Endothelial cell of umbilical vein (primary cell): ENCODE measurements around the gene RABEPK. TPM values are rescaled to one million over a fixed set of nuclear protein-coding genes. Genes with fewer than 3 reads are reported as not detected.

Source experiments
- BruUV-seq: library from RNA; stranded (reverse); fragments of 400-500 nt; replicated peaks from 2 replicates; lab custom pipeline; 2021; lab: Mats Ljungman, UMichigan
- CTCF ChIA-PET: fragments of 300-600, 350-600 bp; sonication (Branson Sonifier 250); formaldehyde crosslinking; loops from one replicate; lab custom pipeline; 2021; ENCODE audit warnings: antibody characterized with exemption, inconsistent platforms; lab: Charles Lee
- POLR2A ChIA-PET: fragments of 300-600, 350-600 bp; sonication (Branson Sonifier 250); formaldehyde crosslinking; loops from one replicate; lab custom pipeline; 2021; ENCODE audit warnings: antibody characterized with exemption, inconsistent platforms; lab: Charles Lee
- DNase-seq: peaks from one replicate; pipeline ENCODE4 v3.0.0-alpha.2; 2011; ENCODE audit warnings: low read depth, low spot score
- FAIRE-seq: peaks from 2 replicates; lab custom pipeline; 2011; peaks lifted over from hg19 to GRCh38; lab: Jason Lieb, UNC
- H2AFZ ChIP-seq: 2 replicates; pipeline ENCODE4 v1.6.0; 2012; ENCODE audit warnings: low read depth, low read length, control low read depth, inconsistent platforms
- H3K27ac ChIP-seq: 2 replicates; pipeline ENCODE4 v1.5.1; 2011; ENCODE audit warnings: low read depth, mild to moderate bottlenecking, control low read depth, low read length, moderate library complexity; ENCODE audit not compliant: insufficient read depth
- H3K27me3 ChIP-seq, 2 experiments: 2 replicates each; pipeline versions ENCODE4 v1.6.0 to v1.6.1; 2011; ENCODE audit warnings: low read length in 2 of 2, mixed read lengths in 1 of 2; ENCODE audit not compliant: control insufficient read depth in 2 of 2, insufficient read depth in 2 of 2
- H3K36me3 ChIP-seq, 2 experiments: 2 replicates in 1 of 2; 3 replicates in 1 of 2; pipeline ENCODE4 v1.5.1; 2011; ENCODE audit warnings: low read length in 2 of 2, mild to moderate bottlenecking in 1 of 2, moderate library complexity in 1 of 2; ENCODE audit not compliant: control insufficient read depth in 2 of 2, insufficient read depth in 2 of 2; ENCODE audit errors: extremely low read depth in 1 of 2
- H3K4me1 ChIP-seq: 3 replicates; pipeline ENCODE4 v1.5.1; 2011; ENCODE audit warnings: mild to moderate bottlenecking, low read length; ENCODE audit not compliant: control insufficient read depth, insufficient read depth; ENCODE audit errors: extremely low read depth
- H3K4me2 ChIP-seq: 2 replicates; pipeline ENCODE4 v1.6.1; 2011; ENCODE audit warnings: low read length, control low read depth, mixed read lengths; ENCODE audit not compliant: insufficient read depth
- H3K4me3 ChIP-seq, 3 experiments: fragments of 200-600 bp in 1 of 3; sonication (generic), shearing (Covaris generic) in 1 of 3; replicated peaks in 1 of 3; 2 replicates each; pipeline ENCODE4 v1.5.1; 2011 to 2016; ENCODE audit warnings: control low read depth in 3 of 3, low read length in 3 of 3, mild to moderate bottlenecking in 2 of 3, inconsistent platforms in 1 of 3, low read depth in 1 of 3, moderate library complexity in 1 of 3; ENCODE audit not compliant: insufficient read depth in 1 of 3
- H3K79me2 ChIP-seq: 2 replicates; pipeline ENCODE4 v1.6.0; 2012; ENCODE audit warnings: low read length, inconsistent platforms; ENCODE audit not compliant: control insufficient read depth, insufficient read depth
- H3K9ac ChIP-seq: replicated peaks from 2 replicates; pipeline ENCODE3; 2011; ENCODE audit warnings: low read length, control low read depth; ENCODE audit not compliant: insufficient read depth; ENCODE audit errors: extremely low read depth
- H3K9me1 ChIP-seq: replicated peaks from 3 replicates; pipeline ENCODE4 v1.6.0; 2011; ENCODE audit warnings: mild to moderate bottlenecking, low read length; ENCODE audit not compliant: control insufficient read depth, insufficient read depth; ENCODE audit errors: extremely low read depth
- H3K9me3 ChIP-seq: replicated peaks from 2 replicates; pipeline ENCODE4 v1.5.1; 2012; ENCODE audit warnings: low read length, inconsistent platforms; ENCODE audit not compliant: control insufficient read depth, insufficient read depth
- H4K20me1 ChIP-seq: replicated peaks from 2 replicates; pipeline ENCODE3; 2011; ENCODE audit warnings: mild to moderate bottlenecking, low read length; ENCODE audit not compliant: control insufficient read depth, insufficient read depth; ENCODE audit errors: extremely low read depth
- CTCF ChIP-seq, 2 donors: IDR thresholded peaks; 1 replicate in 1 of 2; 2 replicates in 1 of 2; pipeline ENCODE4 v1.5.1; 2011; ENCODE audit warnings: low read length in 2 of 2, mild to moderate bottlenecking in 2 of 2, moderate library complexity in 2 of 2, control low read depth in 1 of 2, inconsistent platforms in 1 of 2, low read depth in 1 of 2; ENCODE audit not compliant: insufficient read depth in 1 of 2; ENCODE audit errors: extremely low read depth in 1 of 2
- EZH2 ChIP-seq: IDR thresholded peaks from 2 replicates; pipeline ENCODE4 v1.6.1; 2012; ENCODE audit warnings: borderline replicate concordance, low read depth, mild to moderate bottlenecking, moderate library complexity, low read length, inconsistent platforms; ENCODE audit not compliant: severe bottlenecking
- FOS ChIP-seq: IDR thresholded peaks from 2 replicates; pipeline ENCODE4 v1.6.1; 2011; ENCODE audit warnings: mild to moderate bottlenecking, low read length, moderate library complexity, borderline replicate concordance; ENCODE audit not compliant: insufficient read depth
- GATA2 ChIP-seq: IDR thresholded peaks from 2 replicates; pipeline ENCODE4 v1.7.0; 2011; ENCODE audit warnings: low read depth, mild to moderate bottlenecking, moderate library complexity, mixed read lengths, low read length; ENCODE audit not compliant: insufficient read length, insufficient read depth
- JUN ChIP-seq: IDR thresholded peaks from 2 replicates; pipeline ENCODE4 v1.6.1; 2011; ENCODE audit warnings: borderline replicate concordance, low read depth; ENCODE audit not compliant: insufficient read length, insufficient read depth
- MAX ChIP-seq: IDR thresholded peaks from 2 replicates; pipeline ENCODE4 v1.6.1; 2011; ENCODE audit not compliant: insufficient read depth, insufficient read length
- MYC ChIP-seq: IDR thresholded peaks from one replicate; pipeline ENCODE4 v1.6.1; 2011; ENCODE audit warnings: mild to moderate bottlenecking, low read depth, low read length
- POLR2A ChIP-seq: IDR thresholded peaks from 2 replicates; pipeline ENCODE4 v1.6.1; 2012; ENCODE audit warnings: low read depth, mild to moderate bottlenecking, control low read depth, low read length
- POLR2AphosphoS5 ChIP-seq: IDR thresholded peaks from 2 replicates; pipeline ENCODE4 v1.6.1; 2012; ENCODE audit warnings: low read depth, mild to moderate bottlenecking, control low read depth, low read length, moderate library complexity; ENCODE audit not compliant: insufficient read depth
- dilution Hi-C: fragments of 300-500 bp; cut with MboI; formaldehyde crosslinking; loops from one replicate; pipeline ENCODE4 v1.15.0; 2019; ENCODE audit warnings: low sequenced_read_pairs; ENCODE audit not compliant: extremely low pct_ligation_motif_present
- intact Hi-C: fragments of 100-400 bp; cut with micrococcal nuclease; formaldehyde crosslinking; loops from one replicate; pipeline ENCODE4 v1.10.0; 2022
- polyA plus RNA-seq, 4 experiments: library from polyadenylated mRNA; depleted of rRNA in 3 of 4; stranded (reverse) in 3 of 4; unstranded in 1 of 4; fragments of >200 nt; gene quantifications; 2 replicates each; pipeline versions ENCODE4 v1.2.1 to v1.2.3, GENCODE V29; 2011 to 2012; ENCODE audit warnings: missing spikeins in 1 of 4
- total RNA-seq: library from RNA; stranded (reverse); gene quantifications from 2 replicates; pipeline ENCODE4 v1.2.3, GENCODE V29; 2021

Gene RABEPK
- total and polyA plus RNA-seq, 2 donors (not counting 3 experiments of a cell fraction or from before 2014, with no cell fraction given): 18.2 to 23.0 TPM

- Histone ChIP-seq H3K9me3 (no peaks in the 10 kb centered on the region), H3K9me1 (no peaks in the 10 kb centered on the region), H3K27ac (no peak overlapping the region), H3K4me1 (peaks cover 10% of the 10 kb centered on the region), H3K4me3 (no peak overlapping the region), H3K9ac (no peak overlapping the region), H3K36me3 (no peaks in the 10 kb centered on the region), H2AFZ (no peak overlapping the region), H3K4me2 (no peak overlapping the region), H4K20me1 (no peaks in the 10 kb centered on the region), H3K27me3 (no peaks in the 10 kb centered on the region), H3K79me2 (peaks cover 79% of the 10 kb centered on the region)
- intact Hi-C loops (no loop called here), dilution Hi-C loops (no loop called here)
- FAIRE-seq (no peak), DNase-seq (no peak)
- BruUV-seq: no TSS peak
- TF ChIP-seq MAX: no peak
- TF ChIP-seq FOS: no peak
- no peak for TF ChIP-seq MYC
- TF ChIP-seq GATA2: no peak
- TF ChIP-seq CTCF (IDR thresholded peaks at IDR 0.05; ENCODE audit: extremely low read depth in 1 of 2, insufficient read depth in 1 of 2, low read depth in 1 of 2, low read length in 2 of 2): no peak
- no peak for TF ChIP-seq POLR2A
- no peak for TF ChIP-seq JUN
- no peak for TF ChIP-seq EZH2
- TF ChIP-seq POLR2AphosphoS5: no peak
- CTCF ChIA-PET: no interaction called here
- POLR2A ChIA-PET: no interaction called here
Measured at GRCh38 chr9:125176636-125177035, 23.7 kb upstream of the RABEPK start.
